WTC11 (cell line): ENCODE data around the gene NMRK1. TPM values are rescaled to one million over a fixed set of nuclear protein-coding genes. Genes with fewer than 3 reads are reported as not detected.

Experiments used
- ATAC-seq: fragments of 200-7000 bp; cut with Tn5 transposase; 2 replicates; pipeline ENCODE4 v1.10.0; 2021; ENCODE audit warnings: mild to moderate bottlenecking, moderate library complexity
- CTCF ChIA-PET: fragments of 300-600 bp; sonication (Branson Sonifier 250); formaldehyde crosslinking; loops from one replicate; lab custom pipeline; 2021; ENCODE audit warnings: antibody characterized with exemption; lab: Charles Lee
- POLR2A ChIA-PET: fragments of 350-600 bp; sonication (Branson Sonifier 250); formaldehyde crosslinking; loops from one replicate; lab custom pipeline; 2021; ENCODE audit warnings: antibody characterized with exemption; lab: Charles Lee
- DNase-seq: peaks from one replicate; pipeline ENCODE4 v3.0.0; 2021; ENCODE audit warnings: low spot score
- H3K27ac Mint-ChIP-seq: 2 replicates; pipeline ENCODE4 v1.8.0; 2021; ENCODE audit warnings: mixed read lengths
- H3K27me3 Mint-ChIP-seq: 2 replicates; pipeline ENCODE4 v1.8.0; 2021; ENCODE audit warnings: low read depth, mild to moderate bottlenecking, moderate library complexity, mixed read lengths
- H3K36me3 Mint-ChIP-seq: 2 replicates; pipeline ENCODE4 v1.8.0; 2021; ENCODE audit warnings: mixed read lengths
- H3K4me1 Mint-ChIP-seq: 2 replicates; pipeline ENCODE4 v1.8.0; 2022; ENCODE audit warnings: mixed read lengths
- H3K4me3 Mint-ChIP-seq: 2 replicates; pipeline ENCODE4 v1.8.0; 2021; ENCODE audit warnings: mild to moderate bottlenecking, moderate library complexity, mixed read lengths
- H3K9me3 Mint-ChIP-seq: 2 replicates; pipeline ENCODE4 v1.8.0; 2021; ENCODE audit warnings: mixed read lengths
- ARID4B ChIP-seq: sonication (generic); formaldehyde crosslinking; IDR thresholded peaks from 2 replicates; pipeline ENCODE4 v1.8.0; 2023; ENCODE audit warnings: missing genetic modification reagents, mild to moderate bottlenecking, borderline replicate concordance
- ATF1 ChIP-seq: sonication (generic); formaldehyde crosslinking; IDR thresholded peaks from 2 replicates; pipeline ENCODE4 v1.8.1; 2023; ENCODE audit warnings: mild to moderate bottlenecking, moderate library complexity, missing genetic modification reagents
- ATF2 ChIP-seq: sonication (generic); formaldehyde crosslinking; IDR thresholded peaks from 2 replicates; pipeline ENCODE4 v1.8.1; 2022; ENCODE audit warnings: low read depth, missing genetic modification reagents, borderline replicate concordance
- E2F1 ChIP-seq: sonication (generic); formaldehyde crosslinking; IDR thresholded peaks from 2 replicates; pipeline ENCODE4 v1.8.0; 2022; ENCODE audit warnings: mild to moderate bottlenecking, missing genetic modification reagents
- E2F5 ChIP-seq: sonication (generic); formaldehyde crosslinking; IDR thresholded peaks from 2 replicates; pipeline ENCODE4 v1.8.1; 2022; ENCODE audit warnings: mild to moderate bottlenecking, moderate library complexity, missing genetic modification reagents
- FOXK1 ChIP-seq: sonication (generic); formaldehyde crosslinking; IDR thresholded peaks from 2 replicates; pipeline ENCODE4 v1.8.0; 2022; ENCODE audit warnings: mild to moderate bottlenecking, moderate library complexity, missing genetic modification reagents
- FOXP1 ChIP-seq: sonication (generic); formaldehyde crosslinking; IDR thresholded peaks from 2 replicates; pipeline ENCODE4 v1.8.0; 2022; ENCODE audit warnings: missing genetic modification reagents, mild to moderate bottlenecking, moderate library complexity, borderline replicate concordance
- FOXP4 ChIP-seq: sonication (generic); formaldehyde crosslinking; IDR thresholded peaks from 2 replicates; pipeline ENCODE4 v1.8.0; 2022; ENCODE audit warnings: mild to moderate bottlenecking, missing genetic modification reagents
- IRF2 ChIP-seq: sonication (generic); formaldehyde crosslinking; IDR thresholded peaks from 2 replicates; pipeline ENCODE4 v1.8.0; 2022; ENCODE audit warnings: low read depth, missing genetic modification reagents, borderline replicate concordance
- KAT7 ChIP-seq: sonication (generic); formaldehyde crosslinking; IDR thresholded peaks from 2 replicates; pipeline ENCODE4 v1.8.1; 2023; ENCODE audit warnings: missing genetic modification reagents, mild to moderate bottlenecking, borderline replicate concordance
- MAX ChIP-seq: sonication (generic); formaldehyde crosslinking; IDR thresholded peaks from 2 replicates; pipeline ENCODE4 v1.8.0; 2022; ENCODE audit warnings: mild to moderate bottlenecking, missing genetic modification reagents
- NR1H2 ChIP-seq: sonication (generic); formaldehyde crosslinking; IDR thresholded peaks from 2 replicates; pipeline ENCODE4 v1.9.0; 2021; ENCODE audit warnings: mild to moderate bottlenecking, moderate library complexity, missing genetic modification reagents
- PREB ChIP-seq: sonication (generic); formaldehyde crosslinking; IDR thresholded peaks from 2 replicates; pipeline ENCODE4 v1.8.1; 2022; ENCODE audit warnings: mild to moderate bottlenecking, missing genetic modification reagents, moderate library complexity, borderline replicate concordance
- USF1 ChIP-seq: sonication (generic); formaldehyde crosslinking; IDR thresholded peaks from 2 replicates; pipeline ENCODE4 v1.8.0; 2022; ENCODE audit warnings: mild to moderate bottlenecking, missing genetic modification reagents
- ZNF219 ChIP-seq: sonication (generic); formaldehyde crosslinking; IDR thresholded peaks from 2 replicates; pipeline ENCODE4 v1.8.0; 2023; ENCODE audit warnings: missing genetic modification reagents, mild to moderate bottlenecking, borderline replicate concordance
- total RNA-seq: library from RNA; stranded (reverse); gene quantifications from 3 replicates; pipeline ENCODE4 v1.2.3, GENCODE V29; 2021

The NMRK1 gene
- total RNA-seq, 1 experiment from 2014 or later = 14.5 TPM

- ATAC-seq (no peak), DNase-seq (no peak)
- ChIA-PET POLR2A (interaction anchor here (0.7 to 1.0 kb wide), 2 partner anchors 26 to 30 kb away, joined by 3 to 6 read pairs; partner anchors contain the start of gene CARNMT1), CTCF (no interaction called here)
- no peak overlapping the region for H3K27ac Mint-ChIP-seq
- no peaks in the 10 kb centered on the region for H3K4me1 Mint-ChIP-seq
- peaks cover 19% of the 10 kb centered on the region for H3K36me3 Mint-ChIP-seq
- no peak overlapping the region for H3K4me3 Mint-ChIP-seq
- H3K9me3 Mint-ChIP-seq = peaks cover 54% of the 10 kb centered on the region
- no peaks in the 10 kb centered on the region; the same call in 1 of the 2 replicates for H3K27me3 Mint-ChIP-seq
- TF ChIP-seq ATF2 (no peak), MAX (CRISPR knock-in tag) (no peak), ARID4B (CRISPR knock-in tag) (no peak), ZNF219 (CRISPR knock-in tag) (no peak), E2F5 (no peak), USF1 (CRISPR knock-in tag) (no peak), ATF1 (no peak)
These were observed 34.1 kb downstream of the NMRK1 start for GRCh38 chr9:75053869-75054268.

- H3K27me3 Mint-ChIP-seq = no peaks in the 10 kb centered on the region; the same call in 1 of the 2 replicates
- ChIA-PET POLR2A (no interaction called here), CTCF (no interaction called here)
- DNase-seq (no peak), ATAC-seq (no peak)
- H3K9me3 Mint-ChIP-seq = peaks cover 29% of the 10 kb centered on the region
- H3K4me3 Mint-ChIP-seq = no peak overlapping the region
- H3K36me3 Mint-ChIP-seq = peaks cover 8% of the 10 kb centered on the region
- H3K4me1 Mint-ChIP-seq = no peaks in the 10 kb centered on the region
- H3K27ac Mint-ChIP-seq = no peak overlapping the region
- TF ChIP-seq KAT7 (CRISPR knock-in tag) (no peak), FOXP4 (no peak), FOXP1 (CRISPR knock-in tag) (no peak), FOXK1 (CRISPR knock-in tag) (no peak), NR1H2 (CRISPR knock-in tag) (no peak), PREB (CRISPR knock-in tag) (no peak), ARID4B (CRISPR knock-in tag) (no peak), IRF2 (no peak), E2F1 (CRISPR knock-in tag) (no peak)
These were observed 36.7 kb downstream of the NMRK1 start for GRCh38 chr9:75051285-75051684.
